GM12875 (cell line): Measurements from ENCODE around the gene MOG.
A peak's percentile ranks its signal among the peaks of the same experiment; 100 is the strongest.

Experiments used
- H3K4me3 ChIP-seq: one replicate; pipeline ENCODE4 v1.5.1; 2011; ENCODE audit warnings: low read depth, low read length, control low read depth
- CTCF ChIP-seq: IDR thresholded peaks from 2 replicates; pipeline ENCODE4 v1.5.1; 2011; ENCODE audit warnings: low read depth, mild to moderate bottlenecking, control low read depth, inconsistent platforms, low read length, moderate library complexity, borderline replicate concordance; ENCODE audit not compliant: insufficient read depth

MOG gene

GRCh38 chr6:29624520-29624961 is 32.4 kb upstream of the MOG start:
- H3K4me3 ChIP-seq = no peak overlapping the region
- TF ChIP-seq CTCF = no peak

DNA sequence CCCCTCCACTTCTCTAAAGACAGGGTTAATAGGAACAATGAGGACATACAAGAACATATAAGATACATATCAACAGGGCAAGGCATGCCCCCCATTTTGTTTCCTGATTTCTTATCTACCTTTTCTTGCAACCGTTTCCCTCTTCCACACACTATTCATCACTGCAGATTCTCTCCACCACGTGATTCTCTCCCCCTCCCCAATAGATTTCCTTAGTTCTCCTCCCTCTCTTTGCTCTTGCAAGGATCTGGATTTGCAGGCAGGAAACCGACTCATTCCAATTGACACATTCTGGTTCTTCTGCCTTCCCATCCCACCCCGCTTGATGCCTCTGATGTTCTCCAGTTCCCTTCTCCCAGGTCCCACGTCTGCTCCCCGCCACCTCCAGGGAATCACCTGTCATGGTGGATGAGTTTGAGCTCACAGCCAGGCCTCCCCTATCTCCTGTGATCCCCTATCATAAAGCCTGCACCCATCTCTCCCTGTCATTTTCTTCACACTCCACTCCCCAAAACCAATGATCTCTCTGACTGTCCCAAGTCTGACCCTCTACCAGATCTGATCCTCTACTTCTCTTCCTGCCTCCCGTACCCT is 31.5 kb upstream of the MOG start:
- no peak overlapping the region for H3K4me3 ChIP-seq
- no peak for TF ChIP-seq CTCF

GRCh38 chr6:29626948-29627754 is 29.7 kb upstream of the MOG start:
- no peak overlapping the region for H3K4me3 ChIP-seq
- no peak for TF ChIP-seq CTCF

- no peak for TF ChIP-seq CTCF
- H3K4me3 ChIP-seq = peak overlapping the region; percentile 18
Observed at GRCh38 chr6:29627755-29628418, 29.0 kb upstream of the MOG start.

DNA sequence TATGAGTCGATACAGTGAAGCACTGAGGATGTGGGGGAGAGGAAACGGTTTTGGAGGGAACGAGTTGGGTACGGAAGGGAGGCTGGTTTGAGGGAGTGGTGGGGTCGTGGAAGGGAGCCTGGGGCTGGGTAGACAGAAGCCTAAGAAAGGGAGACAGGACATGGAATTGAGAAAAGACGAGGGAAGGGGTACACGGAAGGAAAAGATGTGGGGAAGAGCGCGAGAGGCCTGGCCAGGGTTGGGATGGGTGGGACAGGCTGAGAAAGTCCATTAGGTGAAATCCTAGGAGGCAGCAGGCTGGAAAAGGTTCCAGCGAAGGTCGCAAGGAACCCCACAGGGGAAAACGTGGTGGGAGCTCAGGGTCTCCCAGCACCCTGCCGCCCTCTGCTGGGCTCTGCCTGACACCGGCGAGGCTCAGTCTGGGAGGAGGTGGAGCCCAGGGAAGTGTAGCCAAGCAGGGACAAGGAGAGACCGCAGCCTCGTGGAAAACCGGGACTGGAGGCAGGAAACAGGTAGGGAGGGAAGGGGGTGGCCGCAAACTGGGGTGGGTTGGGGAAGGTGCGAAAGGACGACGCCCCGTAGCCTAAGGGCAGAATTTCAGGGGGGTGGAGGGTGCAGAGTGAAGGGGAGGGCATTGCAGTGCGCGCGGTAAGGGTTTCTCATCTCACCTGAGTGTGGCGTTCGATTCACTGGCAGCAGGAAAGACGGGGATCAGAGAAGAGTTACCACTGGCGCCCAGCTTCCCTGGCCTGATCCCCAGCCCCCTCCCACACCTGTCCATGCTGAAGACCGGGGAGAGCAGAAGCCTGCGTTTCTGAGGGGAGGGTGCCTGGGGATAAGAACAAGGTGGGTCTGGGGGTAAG is 28.2 kb upstream of the MOG start:
- H3K4me3 ChIP-seq = peak overlapping the region; percentile 18
- peak; percentile 83 for TF ChIP-seq CTCF

GRCh38 chr6:29629571-29629970 is 27.3 kb upstream of the MOG start:
- TF ChIP-seq CTCF = no peak
- H3K4me3 ChIP-seq = no peak overlapping the region
